K562 (cell line): ENCODE data around the gene SMIM29. TPM values are rescaled to one million over a fixed set of nuclear protein-coding genes. Genes with fewer than 3 reads are reported as not detected.

Experiments
- ATAC-seq: fragments of 200-7000 bp; cut with Tn5 transposase; 3 replicates; pipeline ENCODE4 v1.9.1; 2020; ENCODE audit warnings: moderate library complexity
- BruUV-seq: library from RNA; stranded (reverse); fragments of 400-500 nt; replicated peaks from 2 replicates; lab custom pipeline; 2021; lab: Mats Ljungman, UMichigan
- CTCF ChIA-PET: fragments of 300-600 bp; formaldehyde crosslinking; extraction: SDS; loops from one replicate; lab custom pipeline; 2021; ENCODE audit warnings: low intra/inter-chr PET ratio; lab: Yijun Ruan, JAX
- POLR2A ChIA-PET: fragments of 300-600, 350-650 bp; sonication (Branson Sonifier 250); formaldehyde crosslinking; extraction: SDS; loops from one replicate; lab custom pipeline; 2021; ENCODE audit warnings: antibody characterized with exemption, inconsistent platforms; lab: Yijun Ruan, JAX
- DNase-seq, 4 experiments: peaks; one replicate each; pipeline versions ENCODE4 v3.0.0 to v3.0.0-alpha.2; 2011 to 2018; ENCODE audit warnings: low spot score in 3 of 4, mixed read lengths in 3 of 4; ENCODE audit errors: extremely low read depth in 1 of 4
- FAIRE-seq: peaks from 2 replicates; lab custom pipeline; 2011; peaks lifted over from hg19 to GRCh38; lab: Jason Lieb, UNC
- H2AFZ ChIP-seq: 2 replicates; pipeline ENCODE4 v1.6.0; 2011; ENCODE audit warnings: low read depth, low read length, control low read depth, inconsistent platforms
- H3K27ac ChIP-seq: fragments of 200-600 bp; 3 replicates; pipeline ENCODE4 v1.8.0; 2011; ENCODE audit warnings: low read depth, mild to moderate bottlenecking, control low read depth, inconsistent platforms, low read length, moderate library complexity, mixed read lengths; ENCODE audit errors: extremely low read depth
- H3K27me3 ChIP-seq, 2 experiments: fragments of 300-600 bp in 1 of 2; 2 replicates in 1 of 2; 3 replicates in 1 of 2; pipeline versions ENCODE4 v1.6.0 to v1.8.0; 2011; ENCODE audit warnings: inconsistent platforms in 2 of 2, low read length in 2 of 2, mild to moderate bottlenecking in 1 of 2, mixed read lengths in 1 of 2, moderate library complexity in 1 of 2; ENCODE audit not compliant: control insufficient read depth in 2 of 2, insufficient read depth in 2 of 2
- H3K36me3 ChIP-seq: fragments of 300-600 bp; 3 replicates; pipeline ENCODE4 v1.8.0; 2011; ENCODE audit warnings: mild to moderate bottlenecking, low read length, inconsistent platforms; ENCODE audit not compliant: control insufficient read depth, insufficient read depth
- H3K4me1 ChIP-seq, 2 experiments: fragments of 200-600 bp in 1 of 2; replicated peaks in 1 of 2; 2 replicates in 1 of 2; 3 replicates in 1 of 2; pipeline versions ENCODE4 v1.5.1 to v1.8.0; 2011; ENCODE audit warnings: inconsistent platforms in 2 of 2, low read length in 2 of 2, mild to moderate bottlenecking in 1 of 2, mixed read lengths in 1 of 2, moderate library complexity in 1 of 2; ENCODE audit not compliant: control insufficient read depth in 2 of 2, insufficient read depth in 2 of 2
- H3K4me2 ChIP-seq: 2 replicates; pipeline ENCODE4 v1.6.1; 2011; ENCODE audit warnings: low read length, control low read depth, inconsistent platforms, mixed read lengths; ENCODE audit not compliant: insufficient read depth
- H3K4me3 ChIP-seq: fragments of 200-600 bp; sonication (generic), shearing (Covaris generic); 2 replicates; pipeline ENCODE4 v1.5.1; 2016; ENCODE audit warnings: control low read depth, inconsistent platforms
- H3K79me2 ChIP-seq: fragments of 200-600 bp; 3 replicates; pipeline ENCODE4 v1.8.0; 2011; ENCODE audit warnings: low read length, inconsistent platforms; ENCODE audit not compliant: control insufficient read depth, insufficient read depth
- H3K9ac ChIP-seq, 2 experiments: 2 replicates each; pipeline versions ENCODE4 v1.6.0 to v1.6.1; 2011; ENCODE audit warnings: low read depth in 2 of 2, low read length in 2 of 2, control low read depth in 1 of 2, inconsistent platforms in 1 of 2, mild to moderate bottlenecking in 1 of 2, mixed read lengths in 1 of 2; ENCODE audit not compliant: insufficient read depth in 1 of 2
- H3K9me1 ChIP-seq: one replicate; pipeline ENCODE4 v1.6.0; 2011; ENCODE audit warnings: inconsistent platforms, mild to moderate bottlenecking, low read length, moderate library complexity; ENCODE audit not compliant: control insufficient read depth, insufficient read depth
- H3K9me3 ChIP-seq: replicated peaks from 2 replicates; pipeline ENCODE4 v1.5.1; 2011; ENCODE audit warnings: low read depth, low read length, inconsistent platforms; ENCODE audit not compliant: control insufficient read depth, insufficient read depth
- H4K20me1 ChIP-seq: replicated peaks from 2 replicates; pipeline ENCODE4 v1.6.1; 2011; ENCODE audit warnings: low read length, inconsistent platforms, mixed read lengths; ENCODE audit not compliant: control insufficient read depth, insufficient read depth
- AFF4 ChIP-seq: sonication (generic); formaldehyde crosslinking; IDR thresholded peaks from 2 replicates; pipeline ENCODE4 v1.8.0; 2023; ENCODE audit warnings: mild to moderate bottlenecking, missing genetic modification reagents
- POLR2G ChIP-seq: fragments of 200-400 bp; formaldehyde crosslinking; IDR thresholded peaks from 2 replicates; pipeline ENCODE4 v1.6.1; 2017; ENCODE audit warnings: low read depth, mild to moderate bottlenecking, antibody characterized with exemption, low read length, moderate library complexity
- ZBTB7A ChIP-seq: IDR thresholded peaks from 2 replicates; pipeline ENCODE4 v1.6.1; 2011; ENCODE audit warnings: low read depth, mild to moderate bottlenecking, low read length, moderate library complexity, borderline replicate concordance; ENCODE audit not compliant: control insufficient read depth
- WGBS: fragments of 100-300 bp; shearing (Covaris generic); methylation state at CpG from one replicate; pipeline ENCODE4 v1.1.6; 2016; ENCODE audit warnings: low coverage, mixed read lengths; ENCODE audit not compliant: insufficient coverage; ENCODE audit errors: missing lambda C conversion rate; 5-methylcytosine and 5-hydroxymethylcytosine counted together
- in situ Hi-C: fragments of 300-500 bp; cut with MboI; formaldehyde crosslinking; loops from 4 replicates; pipeline ENCODE4 v1.15.0; 2018; ENCODE audit warnings: inconsistent platforms, mixed read lengths
- intact Hi-C: fragments of 100-400 bp; cut with micrococcal nuclease; formaldehyde crosslinking; loops from 2 replicates; pipeline ENCODE4 v1.14.2; 2022
- polyA plus RNA-seq, 8 experiments: library from polyadenylated mRNA; depleted of rRNA in 4 of 8; stranded (reverse) in 5 of 8; unstranded in 3 of 8; fragments of >200 nt; fragmentation: Nextera tagmentation in 2 of 8; fragmentation: Illumina TruSeq in 1 of 8; extraction: Ambion mirVana in 2 of 8; extraction: Trizol in 1 of 8; gene quantifications; 2 replicates each; pipeline versions ENCODE4 v1.2.1 to v1.2.3, GENCODE V29; 2011 to 2014; ENCODE audit warnings: inconsistent platforms in 1 of 8, missing spikeins in 1 of 8
- total RNA-seq, 7 experiments: library from RNA; depleted of rRNA in 6 of 7; stranded (reverse); fragments of >200 nt in 6 of 7; fragmentation: Illumina TruSeq in 2 of 7; extraction: Trizol in 2 of 7; gene quantifications; 2 replicates each; pipeline versions ENCODE4 v1.2.1 to v1.2.3, GENCODE V29; 2011 to 2021; ENCODE audit warnings: low replicate concordance in 1 of 7

SMIM29 gene
- total and polyA plus RNA-seq, 9 of the 15 experiments (the other 6 are each of a cell fraction or from before 2014, with no cell fraction given) = 6.5 to 36.7 (median 20.9) TPM

GRCh38 chr6:34240329-34241248, 8.2 kb downstream of the SMIM29 start:
- H4K20me1 ChIP-seq = peaks cover 44% of the 10 kb centered on the region
- in situ Hi-C loops = no loop called here
- peak overlapping the region; percentile 98 for H3K27ac ChIP-seq
- H3K4me2 ChIP-seq = peak overlapping the region; percentile 85
- 76% methylated on average over 22 of the region's 22 CpGs for WGBS
- peaks cover 77% of the 10 kb centered on the region for H3K36me3 ChIP-seq
- no peaks in the 10 kb centered on the region for H3K9me3 ChIP-seq
- H3K9me1 ChIP-seq = no peaks in the 10 kb centered on the region
- H3K4me3 ChIP-seq = peak overlapping the region; percentile 85; the same call in 1 of the 2 replicates
- intact Hi-C loops = loop anchor here (5.0 kb wide), 1 partner anchor 183 kb away; no protein-coding TSS in a partner anchor
- DNase-seq (peak in 2 of 4 experiments; percentile 11 to 20), FAIRE-seq (no peak), ATAC-seq (no peak)
- H3K79me2 ChIP-seq = peaks cover 78% of the 10 kb centered on the region
- H2AFZ ChIP-seq = no peak overlapping the region
- peaks cover 73 to 74% of the 10 kb centered on the region in 2 experiments for H3K4me1 ChIP-seq
- ChIA-PET CTCF (no interaction called here), POLR2A (interaction anchor here (0.6 to 1.6 kb wide), 8 partner anchors 9 to 563 kb away, joined by 3 to 8 read pairs (median 4); no protein-coding TSS in a partner anchor)
- no TSS peak for BruUV-seq
- H3K9ac ChIP-seq = peak overlapping the region; percentile 85 to 97; a peak in 3 of 4 replicates
- H3K27me3 ChIP-seq = no peaks in the 10 kb centered on the region
- TF ChIP-seq ZBTB7A (peak; percentile 25; the same call in 1 of the 2 replicates), AFF4 (0 out of 2 replicates have a peak, but pooled peaks have one; percentile 7), POLR2G (0 out of 2 replicates have a peak, but pooled peaks have one; percentile 46)
